ENCODE data around the gene MYT1.
"Not testable (repeated sequence)": the region's sequence is repeated elsewhere in the genome, so short reads cannot be mapped to it uniquely, and the experiment has no call there.

MYT1 gene

DNA sequence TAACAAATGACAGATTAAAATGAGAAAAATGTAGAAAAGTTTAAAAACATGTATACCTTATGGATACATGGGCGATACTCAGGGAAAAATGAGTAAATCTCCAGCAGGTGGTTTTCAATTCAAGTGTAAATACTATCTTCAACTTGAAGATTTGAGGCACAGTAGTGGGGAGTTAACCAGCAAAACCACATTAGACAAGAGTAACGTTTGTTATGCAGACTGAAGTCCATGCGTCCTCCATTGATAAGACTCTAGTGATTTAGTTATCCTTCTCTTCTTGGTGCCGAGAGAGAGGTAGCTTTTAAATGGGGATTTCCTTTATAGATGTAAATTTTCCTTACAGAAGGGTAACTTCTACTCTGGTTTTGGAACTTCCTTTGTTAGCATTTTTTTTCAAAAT lies 119.4 kb downstream of the MYT1 start:
- no peak for DNase-seq

DNA sequence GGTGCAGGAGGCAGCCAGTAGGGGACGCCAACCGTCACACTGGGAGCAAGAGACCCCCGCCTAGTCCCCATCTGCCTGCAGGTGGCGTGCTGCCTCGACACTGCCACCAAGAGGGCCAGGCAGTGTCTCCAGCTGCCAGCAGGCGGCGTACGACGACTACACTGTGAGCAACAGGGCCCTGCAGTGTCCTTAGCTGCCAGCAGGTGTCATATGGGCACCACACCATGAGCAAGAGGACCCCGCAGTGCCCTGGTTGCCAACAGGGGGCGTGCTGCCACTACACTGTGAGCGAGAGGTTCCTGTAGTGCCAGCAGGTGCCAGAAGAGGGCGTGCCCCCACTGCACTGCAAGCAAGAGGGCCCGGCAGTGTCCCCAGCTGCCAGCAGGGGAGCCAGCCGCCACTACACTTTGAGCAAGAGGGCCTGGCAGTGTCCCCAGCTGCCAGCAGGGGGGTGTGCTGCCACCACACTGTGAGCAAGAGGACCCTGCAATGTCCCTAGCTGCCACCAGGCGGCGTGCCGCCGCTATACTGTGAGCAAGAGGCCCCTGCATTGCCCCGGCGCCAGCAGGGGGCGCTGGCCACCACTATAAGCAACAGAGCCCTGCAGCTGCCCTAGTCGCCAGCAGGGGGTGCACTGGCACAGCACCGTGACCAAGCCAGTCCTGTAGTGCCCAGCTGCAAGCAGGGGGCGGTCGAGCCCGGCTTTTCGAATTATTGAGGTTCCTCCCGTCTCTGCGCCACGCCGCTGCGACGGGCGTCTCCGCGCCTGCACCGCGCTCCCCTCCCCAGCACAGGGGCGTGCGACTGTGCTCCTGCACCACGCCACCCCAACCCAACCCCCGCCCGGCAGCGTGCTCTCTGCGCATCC lies 121.6 kb downstream of the MYT1 start:
- DNase-seq, result peak; percentile 93

DNA sequence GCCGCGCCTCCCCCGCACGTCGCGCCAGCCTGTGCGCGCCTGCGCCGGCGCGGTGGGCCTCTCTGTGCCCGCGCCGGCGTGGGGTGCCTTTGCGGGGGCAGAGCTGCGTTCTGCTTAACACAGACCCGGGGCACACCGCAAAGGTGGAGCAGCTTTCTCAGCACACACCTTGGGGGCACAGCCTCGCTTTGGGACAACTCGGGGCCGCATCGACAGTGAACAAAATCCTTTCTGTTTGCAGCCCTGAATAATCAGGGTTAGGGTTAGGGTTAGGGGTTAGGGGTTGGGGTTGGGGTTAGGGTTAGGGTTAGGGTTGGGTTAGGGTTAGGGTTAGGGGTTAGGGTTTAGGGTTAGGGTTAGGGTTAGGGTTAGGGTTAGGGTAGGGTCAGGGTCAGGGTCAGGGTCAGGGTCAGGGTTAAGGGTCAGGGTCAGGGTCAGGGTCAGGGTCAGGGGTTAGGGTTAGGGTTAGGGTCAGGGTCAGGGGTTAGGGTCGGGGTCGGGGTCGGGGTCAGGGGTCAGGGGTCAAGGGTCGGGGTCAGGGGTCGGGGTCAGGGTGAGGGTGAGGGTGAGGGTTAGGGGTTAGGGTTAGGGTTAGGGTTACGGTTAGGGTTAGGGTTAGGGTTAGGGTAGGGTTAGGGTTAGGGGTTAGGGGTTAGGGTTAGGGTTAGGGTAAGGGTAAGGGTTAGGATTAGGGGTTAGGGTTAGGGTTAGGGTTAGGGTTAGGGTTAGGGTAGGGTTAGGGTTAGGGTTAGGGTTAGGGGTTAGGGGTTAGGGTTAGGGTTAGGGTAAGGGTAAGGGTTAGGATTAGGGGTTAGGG lies 122.4 kb downstream of the MYT1 start:
- DNase-seq, result not testable (repeated sequence)

DNA sequence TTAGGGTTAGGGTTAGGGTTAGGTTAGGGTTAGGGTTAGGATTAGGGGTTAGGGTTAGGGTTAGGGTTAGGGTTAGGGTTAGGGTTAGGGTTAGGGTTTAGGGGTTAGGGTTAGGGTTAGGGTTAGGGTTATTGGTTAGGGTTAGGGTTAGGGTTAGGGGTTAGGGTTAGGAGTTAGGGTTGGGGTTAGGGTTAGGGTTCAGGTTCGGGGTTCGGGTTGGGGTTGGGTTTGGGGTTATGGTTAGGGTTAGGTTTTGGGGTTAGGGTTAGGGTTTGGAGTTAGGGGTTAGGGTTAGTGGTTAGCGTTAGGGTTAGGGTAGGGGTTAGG lies 123.0 kb downstream of the MYT1 start:
- DNase-seq, result not testable (repeated sequence)
